GM18951 (cell line): ENCODE results near the gene SPPL3.

ENCODE experiments used
- POLR2A ChIP-seq: IDR thresholded peaks from 4 replicates; pipeline ENCODE4 v1.6.1; 2011; ENCODE audit warnings: mild to moderate bottlenecking; ENCODE audit not compliant: insufficient read length, insufficient read depth; ENCODE audit errors: extremely low read depth
- in situ Hi-C: fragments of 300-500 bp; cut with MboI; formaldehyde crosslinking; loops from one replicate; pipeline ENCODE4 v1.12.0; 2022; ENCODE audit warnings: low sequenced_read_pairs, mixed read lengths, inconsistent platforms; ENCODE audit not compliant: unreplicated experiment

Gene SPPL3

GRCh38 chr12:120755269-120755668, 148.9 kb downstream of the SPPL3 start:
- no peak for TF ChIP-seq POLR2A
- in situ Hi-C loops = no loop called here

GRCh38 chr12:120754792-120755191, 149.4 kb downstream of the SPPL3 start:
- TF ChIP-seq POLR2A = no peak
- in situ Hi-C loops = no loop called here

- TF ChIP-seq POLR2A = no peak
- in situ Hi-C loops = no loop called here
Observed at GRCh38 chr12:120751389-120751788, 152.8 kb downstream of the SPPL3 start.

- in situ Hi-C loops = no loop called here
- TF ChIP-seq POLR2A = no peak
Observed at GRCh38 chr12:120750806-120751205, 153.4 kb downstream of the SPPL3 start.

GRCh38 chr12:120749256-120749655, 154.9 kb downstream of the SPPL3 start:
- in situ Hi-C loops = no loop called here
- no peak for TF ChIP-seq POLR2A

- no peak for TF ChIP-seq POLR2A
- in situ Hi-C loops = no loop called here
Observed at GRCh38 chr12:120748242-120748641, 155.9 kb downstream of the SPPL3 start.

GRCh38 chr12:120744922-120745493, 159.2 kb downstream of the SPPL3 start:
- TF ChIP-seq POLR2A = no peak
- in situ Hi-C loops = no loop called here

GRCh38 chr12:120741476-120742421, 162.4 kb downstream of the SPPL3 start:
- no peak for TF ChIP-seq POLR2A
- in situ Hi-C loops = no loop called here

GRCh38 chr12:120740871-120741270, 163.3 kb downstream of the SPPL3 start:
- no peak for TF ChIP-seq POLR2A
- in situ Hi-C loops = no loop called here

GRCh38 chr12:120739821-120740613, 164.1 kb downstream of the SPPL3 start:
- no peak for TF ChIP-seq POLR2A
- in situ Hi-C loops = no loop called here

- TF ChIP-seq POLR2A = no peak
- in situ Hi-C loops = no loop called here
Observed at GRCh38 chr12:120739031-120739762, 165.0 kb downstream of the SPPL3 start.

GRCh38 chr12:120738252-120739030, 165.7 kb downstream of the SPPL3 start:
- in situ Hi-C loops = no loop called here
- no peak for TF ChIP-seq POLR2A
